Activated CD8-positive, alpha-beta T cell treated with anti-CD3 and anti-CD28 coated beads for 36 hours (primary cell): ENCODE data around the gene LRP10. TPM values are rescaled to one million over a fixed set of nuclear protein-coding genes. Genes with fewer than 3 reads are reported as not detected.
A peak's percentile ranks its signal among the peaks of the same experiment; 100 is the strongest.

ENCODE experiments used
- ATAC-seq: fragments of 200-7000 bp; cut with Tn5 transposase; one replicate; pipeline ENCODE4 v1.10.0; 2021; ENCODE audit warnings: mild to moderate bottlenecking, moderate library complexity
- CTCF ChIA-PET: fragments of 350-600 bp; sonication (Branson Sonifier 250); formaldehyde crosslinking; loops from one replicate; lab custom pipeline; 2021; ENCODE audit warnings: antibody characterized with exemption; lab: Charles Lee
- POLR2A ChIA-PET: fragments of 350-600 bp; sonication (Branson Sonifier 250); formaldehyde crosslinking; loops from one replicate; lab custom pipeline; 2021; ENCODE audit warnings: antibody characterized with exemption; lab: Charles Lee
- DNase-seq: peaks from one replicate; pipeline ENCODE4 v3.0.0-alpha.2; 2020
- H3K27ac Mint-ChIP-seq: one replicate; pipeline ENCODE4 v1.8.0; 2021; ENCODE audit warnings: mild to moderate bottlenecking, mixed read lengths
- H3K27me3 Mint-ChIP-seq: one replicate; pipeline ENCODE4 v1.8.0; 2021; ENCODE audit warnings: mixed read lengths
- H3K36me3 Mint-ChIP-seq: one replicate; pipeline ENCODE4 v1.8.0; 2021; ENCODE audit warnings: low read depth, mixed read lengths
- H3K4me1 Mint-ChIP-seq: one replicate; pipeline ENCODE4 v1.8.0; 2021; ENCODE audit warnings: low read depth, mixed read lengths
- H3K4me3 Mint-ChIP-seq: one replicate; pipeline ENCODE4 v1.8.0; 2021; ENCODE audit warnings: mild to moderate bottlenecking, moderate library complexity, mixed read lengths
- H3K9me3 Mint-ChIP-seq: one replicate; pipeline ENCODE4 v1.8.0; 2021; ENCODE audit warnings: mixed read lengths
- CTCF ChIP-seq: fragments of 200-600 bp; IDR thresholded peaks from one replicate; pipeline ENCODE4 v1.8.0; 2022; ENCODE audit warnings: antibody characterized with exemption, mild to moderate bottlenecking
- intact Hi-C: fragments of 100-400 bp; cut with micrococcal nuclease; formaldehyde crosslinking; loops from one replicate; pipeline ENCODE4 v1.10.0; 2022
- total RNA-seq, 2 experiments: library from RNA; stranded (reverse); gene quantifications; one replicate each; pipeline ENCODE4 v1.2.3, GENCODE V29; 2021

Gene LRP10
- total RNA-seq, 2 experiments from 2014 or later = 18.7 to 21.0 TPM

GRCh38 chr14:22896356-22896755 lies 24.8 kb downstream of the LRP10 start:
- intact Hi-C loops = no loop called here
- no peak overlapping the region for H3K27ac Mint-ChIP-seq
- CTCF ChIA-PET = interaction anchor here (0.8 to 2.5 kb wide), 8 partner anchors 10 to 326 kb away, joined by 3 to 34 read pairs (median 6); partner anchors contain the start of gene LRP10

GRCh38 chr14:22896760-22897159 lies 25.2 kb downstream of the LRP10 start:
- POLR2A ChIA-PET = interaction anchor here (1.2 to 1.6 kb wide), 2 partner anchors 10 to 35 kb away, joined by 3 to 7 read pairs; no protein-coding TSS in a partner anchor
- H3K27me3 Mint-ChIP-seq = no peaks in the 10 kb centered on the region
- H3K27ac Mint-ChIP-seq = no peak overlapping the region
- ATAC-seq (no peak), DNase-seq (no peak)
- H3K9me3 Mint-ChIP-seq = no peaks in the 10 kb centered on the region
- peaks cover 11% of the 10 kb centered on the region for H3K36me3 Mint-ChIP-seq
- CTCF ChIA-PET = interaction anchor here (0.8 to 2.5 kb wide), 8 partner anchors 11 to 340 kb away, joined by 3 to 34 read pairs (median 5); partner anchors contain the start of genes LRP10 and REM2
- intact Hi-C loops = no loop called here
- H3K4me1 Mint-ChIP-seq = peaks cover 13% of the 10 kb centered on the region
- TF ChIP-seq CTCF = no peak
- no peak overlapping the region for H3K4me3 Mint-ChIP-seq

More at GRCh38 chr14:22896356-22896755, 24.8 kb downstream of the LRP10 start:
- ATAC-seq (no peak), DNase-seq (no peak)
- peaks cover 8% of the 10 kb centered on the region for H3K36me3 Mint-ChIP-seq
- no peak overlapping the region for H3K4me3 Mint-ChIP-seq
- H3K9me3 Mint-ChIP-seq = no peaks in the 10 kb centered on the region
- no peak for TF ChIP-seq CTCF
- no peaks in the 10 kb centered on the region for H3K27me3 Mint-ChIP-seq
- POLR2A ChIA-PET = interaction anchor here (1.2 to 1.6 kb wide), 2 partner anchors 9 to 35 kb away, joined by 3 to 7 read pairs; no protein-coding TSS in a partner anchor
- peaks cover 13% of the 10 kb centered on the region for H3K4me1 Mint-ChIP-seq

DNA sequence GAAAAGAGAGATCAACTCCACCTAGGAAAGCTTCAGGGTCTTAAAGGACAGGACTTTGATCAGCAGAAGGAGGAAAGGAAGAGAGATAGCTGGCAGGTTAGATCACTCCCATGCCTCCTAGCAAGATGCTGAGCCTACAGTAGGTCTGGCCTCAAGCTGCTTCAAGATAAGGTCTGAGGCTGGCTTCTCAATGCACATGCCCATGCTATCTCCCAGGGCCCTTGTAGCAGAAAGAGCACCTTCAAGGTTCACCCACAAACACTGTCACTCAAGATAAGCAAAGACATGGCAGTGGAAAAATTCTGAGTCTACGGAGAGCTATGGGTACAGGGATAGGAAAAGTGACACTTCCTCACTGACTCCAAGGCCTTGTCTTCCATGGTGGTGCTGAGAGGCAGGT lies 25.8 kb downstream of the LRP10 start:
- Mint-ChIP-seq H3K27ac (no peak overlapping the region), H3K4me1 (peaks cover 13% of the 10 kb centered on the region), H3K4me3 (no peak overlapping the region), H3K36me3 (peaks cover 16% of the 10 kb centered on the region), H3K9me3 (no peaks in the 10 kb centered on the region), H3K27me3 (no peaks in the 10 kb centered on the region)
- POLR2A ChIA-PET = interaction anchor here (1.0 to 1.6 kb wide), 2 partner anchors 10 to 21 kb away, joined by 3 to 7 read pairs; no protein-coding TSS in a partner anchor
- TF ChIP-seq CTCF = no peak
- no peak for DNase-seq
- CTCF ChIA-PET = interaction anchor here (0.9 to 2.5 kb wide), 5 partner anchors 13 to 340 kb away, joined by 3 to 34 read pairs (median 4); partner anchors contain the start of genes LRP10 and REM2
- ATAC-seq = no peak
- intact Hi-C loops = no loop called here

GRCh38 chr14:22898302-22899090 lies 27.0 kb downstream of the LRP10 start:
- peaks cover 13% of the 10 kb centered on the region for H3K4me1 Mint-ChIP-seq
- ChIA-PET POLR2A (no interaction called here), CTCF (interaction anchor here (1.4 to 6.7 kb wide), 6 partner anchors 13 to 340 kb away, joined by 4 to 119 read pairs (median 29); partner anchors contain the start of genes LRP10, RBM23 and REM2)
- H3K36me3 Mint-ChIP-seq = peaks cover 20% of the 10 kb centered on the region
- H3K4me3 Mint-ChIP-seq = no peak overlapping the region
- ATAC-seq (peak; percentile 88), DNase-seq (peak; percentile 35)
- no peaks in the 10 kb centered on the region for H3K9me3 Mint-ChIP-seq
- peak overlapping the region; percentile 74 for H3K27ac Mint-ChIP-seq
- TF ChIP-seq CTCF = no peak
- intact Hi-C loops = no loop called here
- no peaks in the 10 kb centered on the region for H3K27me3 Mint-ChIP-seq
